GM18499 (cell line): ENCODE results near the gene ZP2.
"Not testable (repeated sequence)": the region's sequence is repeated elsewhere in the genome, so short reads cannot be mapped to it uniquely, and the experiment has no call there.

Source experiments
- ATAC-seq: cut with Tn5 transposase; IDR thresholded peaks from one replicate; pipeline ENCODE4 v1.9.1; 2021; ENCODE audit warnings: moderate number of reproducible peaks; ENCODE audit not compliant: insufficient read depth, unreplicated experiment

ZP2 gene

GRCh38 chr16:21218153-21218552 lies 6.8 kb upstream of the ZP2 start:
- no peak for ATAC-seq

GRCh38 chr16:21217121-21217520 lies 5.7 kb upstream of the ZP2 start:
- no peak for ATAC-seq

DNA sequence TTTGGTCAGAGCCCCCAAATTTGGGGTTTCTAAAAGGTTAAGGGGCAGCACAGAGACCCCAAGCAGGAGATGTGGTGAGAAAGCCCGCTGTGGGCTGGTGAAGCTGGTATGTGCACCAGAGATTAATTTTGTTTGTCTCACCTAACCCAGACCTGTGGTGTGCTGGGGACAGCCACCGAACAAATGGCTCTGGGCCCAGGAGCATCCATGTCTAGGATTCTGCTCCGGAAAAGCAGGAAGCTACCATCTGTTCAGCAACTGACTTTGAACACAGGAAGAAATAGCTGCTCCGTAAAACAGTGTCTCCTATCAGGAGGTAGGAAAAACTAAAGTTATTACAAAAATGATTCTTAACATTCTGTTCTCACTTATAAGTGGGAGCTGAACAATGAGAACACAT lies 2.7 kb upstream of the ZP2 start:
- no peak for ATAC-seq

GRCh38 chr16:21208446-21209230 lies 2.7 kb downstream of the ZP2 start:
- no peak for ATAC-seq

DNA sequence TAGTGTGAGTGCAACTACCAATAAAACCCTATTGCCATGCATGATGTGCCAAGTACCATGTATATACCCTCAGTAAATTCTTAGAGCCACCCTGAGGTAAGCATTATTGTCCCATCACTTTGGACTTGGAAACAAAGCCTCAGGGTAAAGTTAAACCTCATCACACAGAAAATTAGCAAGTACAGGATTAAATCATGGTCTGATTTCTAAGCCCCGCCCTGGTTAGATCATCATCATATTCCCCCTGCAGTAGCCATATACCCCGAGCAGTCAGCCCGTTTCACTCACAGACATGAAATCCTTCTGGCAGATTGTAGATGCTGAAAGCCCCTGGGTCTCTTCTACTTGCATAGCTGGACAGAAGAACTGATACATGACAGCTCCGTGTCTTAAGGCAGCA lies 4.8 kb downstream of the ZP2 start:
- no peak for ATAC-seq

GRCh38 chr16:21205303-21205702 lies 6.1 kb downstream of the ZP2 start:
- ATAC-seq: no peak

- ATAC-seq: no peak
Measured at GRCh38 chr16:21203155-21203797, 8.1 kb downstream of the ZP2 start.

DNA sequence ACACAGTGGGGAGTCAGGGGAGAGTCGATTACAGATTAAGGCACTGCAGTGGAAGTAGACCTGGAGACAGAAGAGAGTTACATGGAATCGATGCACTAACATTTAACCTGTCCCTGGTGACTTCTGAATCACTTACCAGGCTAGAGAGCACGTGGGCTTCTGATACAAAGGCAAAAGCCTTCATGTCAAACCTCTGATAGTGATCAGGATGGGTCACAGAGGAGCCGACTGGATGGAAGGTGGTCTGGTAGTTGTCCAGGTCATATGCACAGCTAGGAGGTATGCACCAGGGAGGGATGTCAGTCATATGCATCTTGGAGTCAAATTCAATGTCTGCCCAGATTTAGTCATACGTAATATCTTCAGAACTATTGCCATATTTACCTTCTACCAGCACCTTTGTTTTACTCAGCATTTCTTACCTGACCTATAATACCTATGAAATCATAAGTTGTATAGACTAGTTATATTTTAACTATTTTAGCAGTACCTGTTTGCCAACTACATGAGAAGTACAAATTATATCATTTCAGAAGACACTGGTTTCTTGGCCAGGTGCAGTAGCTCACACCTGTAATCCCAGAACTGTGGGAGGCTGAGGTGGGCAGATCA lies 11.7 kb downstream of the ZP2 start:
- ATAC-seq: no peak

DNA sequence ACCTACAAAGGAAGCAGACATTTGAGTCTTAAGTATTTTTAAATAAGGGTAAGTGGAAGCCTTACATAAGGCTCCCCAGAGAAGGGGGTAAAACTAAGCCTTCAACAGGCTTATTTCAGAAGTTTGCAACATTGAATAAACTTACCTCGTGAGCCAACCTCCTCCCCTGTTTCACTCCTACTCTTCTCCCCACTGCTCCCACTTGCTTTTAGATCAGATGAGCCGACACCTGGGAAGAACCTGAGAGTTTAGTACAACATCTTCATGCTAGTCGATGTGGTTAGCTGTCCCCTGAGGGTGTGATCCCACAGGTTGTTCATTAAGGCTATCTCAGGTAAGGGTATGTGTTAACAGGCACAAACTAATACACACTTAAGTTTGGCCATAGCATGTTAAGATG lies 13.8 kb downstream of the ZP2 start:
- no peak for ATAC-seq

DNA sequence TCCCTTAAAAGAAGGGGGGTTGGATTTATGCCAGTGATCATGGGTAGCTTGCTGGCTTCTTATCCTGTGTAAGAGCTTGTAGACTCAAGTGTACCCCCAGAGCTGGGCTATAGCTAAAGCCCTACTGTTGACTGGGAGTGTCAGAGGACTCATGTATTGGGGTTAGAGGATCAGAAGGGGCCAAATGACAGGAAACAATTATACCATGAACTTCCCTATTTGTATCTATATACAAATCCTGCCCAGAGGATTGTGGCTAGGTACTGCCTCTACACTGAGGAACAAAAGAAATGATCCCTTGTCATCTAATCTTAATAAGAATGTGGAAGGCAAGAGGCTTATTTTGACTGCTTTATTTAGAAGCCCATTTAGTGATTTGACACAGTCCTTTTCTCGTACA lies 14.3 kb downstream of the ZP2 start:
- ATAC-seq: no peak

DNA sequence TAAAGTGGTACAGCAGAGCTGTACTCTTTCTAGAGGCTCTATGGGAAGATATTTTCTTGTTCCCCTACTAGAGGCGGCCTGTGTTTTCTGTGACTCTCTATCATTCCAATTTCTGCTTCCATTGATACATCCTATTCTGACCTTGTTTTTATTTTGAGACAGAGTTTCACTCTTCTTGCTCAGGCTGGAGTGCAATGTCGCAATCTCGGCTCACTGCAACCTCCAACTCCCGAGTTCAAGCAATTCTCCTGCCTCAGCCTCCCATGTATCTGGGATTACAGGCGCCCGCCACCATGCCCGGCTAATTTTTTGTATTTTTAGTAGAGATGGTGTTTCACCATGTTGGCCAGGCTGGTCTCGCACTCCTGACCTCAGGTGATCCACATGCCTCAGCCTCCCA lies 16.0 kb downstream of the ZP2 start:
- ATAC-seq: not testable (repeated sequence)

- ATAC-seq: no peak
Measured at GRCh38 chr16:21194771-21195301, 16.5 kb downstream of the ZP2 start.

DNA sequence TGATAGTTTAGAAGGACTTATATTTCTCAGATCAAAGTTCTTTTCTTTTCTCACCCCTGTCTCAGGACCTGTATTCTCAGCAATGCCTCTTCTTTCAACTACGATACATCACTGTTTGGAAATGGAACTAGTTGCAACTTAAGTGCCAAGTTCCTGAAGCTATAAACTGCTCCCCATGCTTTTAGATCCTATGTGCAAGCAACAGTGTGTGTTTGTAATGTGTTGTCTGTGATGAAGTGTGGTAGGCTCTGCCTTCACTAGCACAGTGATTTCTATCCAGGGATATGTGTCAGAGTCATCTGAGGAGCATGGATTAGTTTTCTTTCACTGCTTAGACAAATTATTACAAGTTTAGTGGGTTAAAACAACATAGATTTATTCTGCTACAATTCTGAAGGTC lies 18.4 kb downstream of the ZP2 start:
- no peak for ATAC-seq

DNA sequence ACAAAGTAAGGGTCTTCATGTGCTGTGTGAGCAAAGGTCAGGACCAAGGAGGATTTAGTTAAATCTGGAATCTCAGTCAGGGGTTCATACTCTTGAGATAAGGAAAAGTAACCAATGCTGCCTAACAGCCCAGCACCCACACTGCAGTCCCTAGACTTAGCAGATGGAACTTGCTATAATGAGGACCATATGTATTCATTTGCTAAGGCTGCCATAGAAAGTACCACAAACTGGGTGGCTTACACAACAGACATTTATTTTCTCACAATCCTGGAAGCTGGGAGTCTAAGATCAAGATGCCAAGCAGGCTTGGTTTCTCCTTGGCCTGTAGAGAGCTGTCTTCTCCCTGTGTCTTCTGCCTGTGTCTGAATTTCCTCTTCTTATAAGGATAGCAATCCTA lies 20.8 kb downstream of the ZP2 start:
- no peak for ATAC-seq

DNA sequence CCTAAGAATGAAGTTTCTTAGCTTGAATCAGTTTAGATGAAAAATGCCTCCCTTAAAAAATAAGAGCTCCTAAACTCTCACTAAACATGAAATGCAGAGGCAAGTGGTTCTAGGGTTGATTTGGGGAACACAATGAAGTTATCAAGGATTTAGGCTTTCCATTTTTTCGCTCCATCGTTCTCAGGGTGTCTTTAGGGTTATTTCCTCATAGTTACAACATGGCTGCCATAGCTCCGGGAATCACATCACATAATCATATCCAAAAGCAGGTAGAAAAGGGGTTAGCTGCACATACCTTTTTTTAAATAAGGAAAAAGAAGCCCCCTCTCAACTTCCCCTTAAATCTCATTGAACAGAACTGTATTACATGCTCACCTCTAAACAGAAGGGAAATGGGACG lies 21.4 kb downstream of the ZP2 start:
- ATAC-seq: no peak

DNA sequence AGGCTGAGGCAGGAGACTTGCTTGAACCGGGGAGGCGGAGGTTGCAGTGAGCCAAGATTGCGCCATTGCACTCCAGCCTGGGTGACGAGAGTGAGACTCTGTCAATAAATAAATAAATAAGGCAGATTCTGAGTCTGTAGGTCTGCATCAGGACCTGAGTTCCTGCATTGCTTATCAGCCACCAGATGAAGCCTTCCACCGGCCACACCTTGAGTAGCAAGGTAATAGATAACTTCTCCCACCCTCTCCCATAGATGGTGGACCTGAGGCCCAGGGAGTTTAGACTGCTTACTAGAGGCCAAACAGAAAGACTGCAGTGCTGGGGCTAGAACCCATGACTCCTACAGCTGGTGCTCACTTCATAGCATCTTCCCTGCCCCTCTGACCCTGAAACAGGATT lies 22.1 kb downstream of the ZP2 start:
- no peak for ATAC-seq

- no peak for ATAC-seq
Measured at GRCh38 chr16:21186326-21186691, 25.1 kb downstream of the ZP2 start.

- no peak for ATAC-seq
Measured at GRCh38 chr16:21185659-21186325, 25.6 kb downstream of the ZP2 start.

- no peak for ATAC-seq
Measured at GRCh38 chr16:21184834-21185233, 26.5 kb downstream of the ZP2 start.

DNA sequence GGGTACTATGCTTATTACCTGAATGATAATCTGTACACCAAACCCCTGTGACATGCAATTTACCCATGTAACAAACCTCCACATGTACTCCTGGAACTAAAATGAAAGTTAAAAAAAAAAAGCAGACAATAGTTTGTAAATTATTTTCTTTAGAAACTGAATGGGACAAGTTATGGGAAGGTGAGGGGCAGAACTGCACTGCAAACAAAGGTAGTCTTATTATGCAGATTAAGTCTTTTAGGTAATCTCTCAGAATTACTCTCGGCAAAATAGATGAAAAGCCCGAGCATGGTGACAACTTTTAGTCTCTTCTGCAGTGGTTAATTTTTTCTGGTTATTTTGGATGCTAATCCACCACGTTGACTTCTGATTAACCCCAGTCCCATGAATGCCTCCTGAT lies 27.4 kb downstream of the ZP2 start:
- no peak for ATAC-seq

- ATAC-seq: no peak
Measured at GRCh38 chr16:21179983-21180365, 31.4 kb downstream of the ZP2 start.
